HEK293 (cell line): ENCODE data around the gene ZNF385C.

Source experiments
- GFI1B ChIP-seq: fragments of 450-650 bp; formaldehyde crosslinking; IDR thresholded peaks from 2 replicates; pipeline ENCODE4 v1.5.1; 2016; ENCODE audit warnings: missing biosample characterization, missing genetic modification characterization
- GLIS1 ChIP-seq: fragments of 450-650 bp; formaldehyde crosslinking; IDR thresholded peaks from 2 replicates; pipeline ENCODE4 v1.5.1; 2016; ENCODE audit warnings: missing biosample characterization, missing genetic modification characterization
- HOXA7 ChIP-seq: sonication (generic); formaldehyde crosslinking; IDR thresholded peaks from 2 replicates; pipeline ENCODE4 v1.8.1; 2022; ENCODE audit warnings: missing genetic modification reagents, borderline replicate concordance
- PATZ1 ChIP-seq: fragments of 450-650 bp; formaldehyde crosslinking; IDR thresholded peaks from 2 replicates; pipeline ENCODE4 v1.5.1; 2016; ENCODE audit warnings: missing biosample characterization, missing genetic modification characterization
- PRDM1 ChIP-seq: fragments of 450-650 bp; formaldehyde crosslinking; IDR thresholded peaks from 2 replicates; pipeline ENCODE4; 2016; ENCODE audit warnings: missing biosample characterization, missing genetic modification characterization
- SP7 ChIP-seq: fragments of 450-650 bp; formaldehyde crosslinking; IDR thresholded peaks from 2 replicates; pipeline ENCODE4 v1.5.1; 2016; ENCODE audit warnings: missing biosample characterization, missing genetic modification characterization
- WT1 ChIP-seq: fragments of 450-650 bp; formaldehyde crosslinking; IDR thresholded peaks from 2 replicates; pipeline ENCODE4 v1.5.1; 2016; ENCODE audit warnings: missing biosample characterization, missing genetic modification characterization
- ZBTB17 ChIP-seq: fragments of 450-650 bp; formaldehyde crosslinking; IDR thresholded peaks from 2 replicates; pipeline ENCODE4 v1.5.1; 2016; ENCODE audit warnings: missing biosample characterization, missing genetic modification characterization
- ZBTB21 ChIP-seq: fragments of 450-650 bp; formaldehyde crosslinking; IDR thresholded peaks from 2 replicates; pipeline ENCODE4 v1.5.1; 2017; ENCODE audit warnings: missing biosample characterization, missing genetic modification characterization
- ZBTB49 ChIP-seq: fragments of 450-650 bp; formaldehyde crosslinking; IDR thresholded peaks from 2 replicates; pipeline ENCODE4 v1.5.1; 2016; ENCODE audit warnings: missing biosample characterization, missing genetic modification characterization, low read depth
- ZFHX2 ChIP-seq: fragments of 450-650 bp; formaldehyde crosslinking; conservative IDR thresholded peaks from 2 replicates; pipeline ENCODE4 v1.5.1; 2016; ENCODE audit warnings: missing biosample characterization, missing genetic modification characterization
- ZFP37 ChIP-seq: fragments of 450-650 bp; formaldehyde crosslinking; IDR thresholded peaks from 2 replicates; pipeline ENCODE4 v1.5.1; 2016; ENCODE audit warnings: missing biosample characterization, missing genetic modification characterization
- ZFP69B ChIP-seq: fragments of 450-650 bp; formaldehyde crosslinking; IDR thresholded peaks from 2 replicates; pipeline ENCODE4 v1.5.1; 2016; ENCODE audit warnings: missing biosample characterization, missing genetic modification characterization
- ZIC2 ChIP-seq: fragments of 450-650 bp; formaldehyde crosslinking; IDR thresholded peaks from 2 replicates; pipeline ENCODE4 v1.5.1; 2016; ENCODE audit warnings: missing biosample characterization, missing genetic modification characterization
- ZNF112 ChIP-seq: fragments of 450-650 bp; formaldehyde crosslinking; IDR thresholded peaks from 2 replicates; pipeline ENCODE4 v1.5.0; 2017; ENCODE audit warnings: missing biosample characterization, missing genetic modification characterization
- ZNF132 ChIP-seq: fragments of 450-650 bp; formaldehyde crosslinking; IDR thresholded peaks from 2 replicates; pipeline ENCODE4 v1.5.1; 2017; ENCODE audit warnings: missing biosample characterization, missing genetic modification characterization, borderline replicate concordance
- ZNF138 ChIP-seq: fragments of 450-650 bp; formaldehyde crosslinking; IDR thresholded peaks from 2 replicates; pipeline ENCODE4 v1.5.1; 2016; ENCODE audit warnings: missing biosample characterization, missing genetic modification characterization, borderline replicate concordance
- ZNF169 ChIP-seq: fragments of 450-650 bp; formaldehyde crosslinking; IDR thresholded peaks from 2 replicates; pipeline ENCODE4 v1.5.1; 2016; ENCODE audit warnings: missing biosample characterization, missing genetic modification characterization
- ZNF2 ChIP-seq: fragments of 450-650 bp; formaldehyde crosslinking; IDR thresholded peaks from 2 replicates; pipeline ENCODE4 v1.5.1; 2016; ENCODE audit warnings: missing biosample characterization, missing genetic modification characterization
- ZNF202 ChIP-seq: fragments of 450-650 bp; formaldehyde crosslinking; IDR thresholded peaks from 2 replicates; pipeline ENCODE4 v1.5.1; 2016; ENCODE audit warnings: missing biosample characterization, missing genetic modification characterization, borderline replicate concordance
- ZNF266 ChIP-seq: fragments of 450-650 bp; formaldehyde crosslinking; IDR thresholded peaks from 2 replicates; pipeline ENCODE4 v1.5.1; 2016; ENCODE audit warnings: missing biosample characterization, missing genetic modification characterization, low read depth
- ZNF311 ChIP-seq: fragments of 450-650 bp; formaldehyde crosslinking; IDR thresholded peaks from 2 replicates; pipeline ENCODE4 v1.5.1; 2017; ENCODE audit warnings: missing biosample characterization, missing genetic modification characterization, borderline replicate concordance
- ZNF324 ChIP-seq: fragments of 450-650 bp; formaldehyde crosslinking; IDR thresholded peaks from 2 replicates; pipeline ENCODE4 v1.5.1; 2016; ENCODE audit warnings: missing biosample characterization, missing genetic modification characterization
- ZNF366 ChIP-seq: fragments of 450-650 bp; formaldehyde crosslinking; conservative IDR thresholded peaks from 2 replicates; pipeline ENCODE4 v1.5.1; 2016; ENCODE audit warnings: missing biosample characterization, missing genetic modification characterization
- ZNF423 ChIP-seq: fragments of 450-650 bp; formaldehyde crosslinking; IDR thresholded peaks from 2 replicates; pipeline ENCODE4 v1.5.1; 2016; ENCODE audit warnings: missing biosample characterization, missing genetic modification characterization
- ZNF433 ChIP-seq: fragments of 450-650 bp; formaldehyde crosslinking; IDR thresholded peaks from 2 replicates; pipeline ENCODE4 v1.5.1; 2016; ENCODE audit warnings: missing biosample characterization, missing genetic modification characterization, low read depth
- ZNF48 ChIP-seq: fragments of 450-650 bp; formaldehyde crosslinking; IDR thresholded peaks from 2 replicates; pipeline ENCODE4 v1.5.1; 2016; ENCODE audit warnings: missing biosample characterization, missing genetic modification characterization
- ZNF488 ChIP-seq: fragments of 450-650 bp; formaldehyde crosslinking; IDR thresholded peaks from 2 replicates; pipeline ENCODE4 v1.5.1; 2016; ENCODE audit warnings: missing biosample characterization, missing genetic modification characterization
- ZNF544 ChIP-seq: fragments of 450-650 bp; formaldehyde crosslinking; IDR thresholded peaks from 2 replicates; pipeline ENCODE4 v1.5.0; 2017; ENCODE audit warnings: missing biosample characterization, missing genetic modification characterization
- ZNF548 ChIP-seq: fragments of 450-650 bp; formaldehyde crosslinking; IDR thresholded peaks from 2 replicates; pipeline ENCODE4 v1.5.1; 2016; ENCODE audit warnings: missing biosample characterization, missing genetic modification characterization
- ZNF596 ChIP-seq: fragments of 450-650 bp; IDR thresholded peaks from 2 replicates; pipeline ENCODE4 v1.5.0; 2018; ENCODE audit warnings: missing biosample characterization, mild to moderate bottlenecking, missing genetic modification characterization, moderate library complexity
- ZNF654 ChIP-seq: fragments of 450-650 bp; formaldehyde crosslinking; IDR thresholded peaks from 2 replicates; pipeline ENCODE4 v1.5.1; 2016; ENCODE audit warnings: low read depth, missing biosample characterization, missing genetic modification characterization
- ZNF704 ChIP-seq: fragments of 450-650 bp; formaldehyde crosslinking; IDR thresholded peaks from 2 replicates; pipeline ENCODE4 v1.5.1; 2016; ENCODE audit warnings: missing biosample characterization, missing genetic modification characterization
- ZNF785 ChIP-seq: fragments of 450-650 bp; formaldehyde crosslinking; IDR thresholded peaks from 2 replicates; pipeline ENCODE4 v1.5.1; 2016; ENCODE audit warnings: missing biosample characterization, missing genetic modification characterization
- ZSCAN18 ChIP-seq: fragments of 450-650 bp; formaldehyde crosslinking; IDR thresholded peaks from 2 replicates; pipeline ENCODE4 v1.5.1; 2016; ENCODE audit warnings: missing biosample characterization, missing genetic modification characterization
- ZXDB ChIP-seq: fragments of 450-650 bp; formaldehyde crosslinking; IDR thresholded peaks from 2 replicates; pipeline ENCODE4 v1.5.1; 2016; ENCODE audit warnings: missing biosample characterization, missing genetic modification characterization

The ZNF385C gene

GRCh38 chr17:42133461-42134041 is 35.3 kb upstream of the ZNF385C start (continued):
- TF ChIP-seq ZSCAN18 (tag by site-specific recombination): no peak
- peak; percentile 33; the same call in 1 of the 2 replicates for TF ChIP-seq SP7
- TF ChIP-seq ZBTB17: peak; percentile 70; the same call in 1 of the 2 replicates
- TF ChIP-seq ZNF324 (tag by site-specific recombination): 0 out of 2 replicates have a peak, but pooled peaks have one; percentile 10
- peak; percentile 83 for TF ChIP-seq PRDM1
- no peak for TF ChIP-seq ZFP69B (tag by site-specific recombination)
- no peak for TF ChIP-seq GLIS1 (tag by site-specific recombination)
- no peak for TF ChIP-seq ZNF433 (tag by site-specific recombination)
- TF ChIP-seq ZNF544 (tag by site-specific recombination): no peak
- no peak for TF ChIP-seq ZNF704 (tag by site-specific recombination)
- TF ChIP-seq ZNF311 (tag by site-specific recombination): no peak
- no peak for TF ChIP-seq ZNF138 (tag by site-specific recombination)
- no peak for TF ChIP-seq ZNF423 (tag by site-specific recombination)
- no peak for TF ChIP-seq ZNF266 (tag by site-specific recombination)
- TF ChIP-seq WT1 (tag by site-specific recombination): no peak
- no peak for TF ChIP-seq ZNF112
- no peak for TF ChIP-seq HOXA7 (CRISPR knock-in tag)
- peak; percentile 40; the same call in 1 of the 2 replicates for TF ChIP-seq ZNF366
- no peak for TF ChIP-seq ZFP37 (tag by site-specific recombination)
- TF ChIP-seq ZNF48 (tag by site-specific recombination): no peak
- TF ChIP-seq ZXDB (tag by site-specific recombination): no peak
- no peak for TF ChIP-seq ZBTB21 (tag by site-specific recombination)
- no peak for TF ChIP-seq ZNF488
- peak; percentile 27; the same call in 1 of the 2 replicates for TF ChIP-seq ZIC2 (tag by site-specific recombination)
- no peak for TF ChIP-seq ZNF596 (tag by site-specific recombination)
- TF ChIP-seq ZBTB49 (tag by site-specific recombination): no peak
- no peak for TF ChIP-seq ZNF785 (tag by site-specific recombination)
- TF ChIP-seq PATZ1 (tag by site-specific recombination): no peak
- no peak for TF ChIP-seq ZNF654
- no peak for TF ChIP-seq GFI1B (tag by site-specific recombination)
- no peak for TF ChIP-seq ZNF202 (tag by site-specific recombination)
- TF ChIP-seq ZNF2 (tag by site-specific recombination): no peak
- TF ChIP-seq ZNF169: no peak
- no peak for TF ChIP-seq ZFHX2
- no peak for TF ChIP-seq ZNF132 (tag by site-specific recombination)
- TF ChIP-seq ZNF548 (tag by site-specific recombination): no peak
